ENCODE measurements around the gene SPP1.
"Not testable (repeated sequence)": the region's sequence is repeated elsewhere in the genome, so short reads cannot be mapped to it uniquely, and the experiment has no call there.

The SPP1 gene

DNA sequence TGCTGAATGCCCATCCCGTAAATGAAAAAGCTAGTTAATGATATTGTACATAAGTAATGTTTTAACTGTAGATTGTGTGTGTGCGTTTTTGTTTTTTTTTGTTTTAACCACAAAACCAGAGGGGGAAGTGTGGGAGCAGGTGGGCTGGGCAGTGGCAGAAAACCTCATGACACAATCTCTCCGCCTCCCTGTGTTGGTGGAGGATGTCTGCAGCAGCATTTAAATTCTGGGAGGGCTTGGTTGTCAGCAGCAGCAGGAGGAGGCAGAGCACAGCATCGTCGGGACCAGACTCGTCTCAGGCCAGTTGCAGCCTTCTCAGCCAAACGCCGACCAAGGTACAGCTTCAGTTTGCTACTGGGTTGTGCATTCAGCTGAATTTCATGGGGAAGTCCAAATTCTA is at the start of gene SPP1:
Gene SPP1, plus strand, starts transcription at position 249 of the 400 bp plus-strand sequence. CDS start 1,182 bp downstream, outside the sequence.
- DNase-seq, result no peak

DNA sequence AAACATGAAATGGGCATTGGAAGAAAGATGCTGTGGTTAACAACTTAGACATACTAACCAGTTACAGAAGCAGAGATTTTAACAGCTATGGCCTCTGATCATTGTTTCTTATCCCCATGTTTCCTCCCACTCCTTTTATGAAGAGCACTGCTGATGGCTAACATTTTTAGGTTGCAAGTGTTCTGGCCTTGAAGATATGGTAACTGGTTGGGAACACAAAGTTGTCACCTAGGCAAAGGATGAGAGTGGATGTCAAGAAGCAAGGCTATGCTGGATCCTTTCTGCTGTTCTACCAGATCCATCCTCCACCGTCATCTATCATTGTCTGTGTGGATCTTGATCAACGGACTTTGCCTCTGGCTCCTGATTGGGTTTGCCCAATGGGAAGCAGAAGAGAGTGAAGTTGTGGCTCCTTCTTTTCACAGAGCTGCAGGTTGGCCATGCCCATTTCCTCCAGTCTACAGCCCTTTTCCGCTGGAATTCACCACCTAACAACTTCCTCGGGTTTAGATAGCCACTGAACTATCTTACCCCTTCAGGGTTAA is 48.9 kb upstream of the SPP1 start:
- DNase-seq, result no peak

DNA sequence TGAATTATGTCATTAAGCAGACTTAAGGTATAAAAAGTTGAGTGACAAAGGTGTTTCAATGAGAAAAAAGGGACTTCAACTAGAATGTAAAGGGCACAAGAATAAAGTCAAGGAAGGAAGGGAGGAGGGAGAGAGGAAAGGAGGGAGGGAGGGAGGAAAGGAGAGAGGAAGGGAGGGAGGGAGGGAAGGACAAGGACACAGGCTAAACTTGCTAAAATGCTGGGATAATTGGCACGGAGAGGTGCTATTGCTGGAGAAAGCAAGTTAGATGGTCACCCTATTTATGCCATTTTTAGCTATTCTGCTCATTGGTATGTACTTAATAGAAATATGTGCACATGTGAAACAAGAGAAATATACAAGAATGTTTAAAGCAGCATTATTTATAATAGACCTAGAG is 44.9 kb upstream of the SPP1 start:
- DNase-seq, result no peak

DNA sequence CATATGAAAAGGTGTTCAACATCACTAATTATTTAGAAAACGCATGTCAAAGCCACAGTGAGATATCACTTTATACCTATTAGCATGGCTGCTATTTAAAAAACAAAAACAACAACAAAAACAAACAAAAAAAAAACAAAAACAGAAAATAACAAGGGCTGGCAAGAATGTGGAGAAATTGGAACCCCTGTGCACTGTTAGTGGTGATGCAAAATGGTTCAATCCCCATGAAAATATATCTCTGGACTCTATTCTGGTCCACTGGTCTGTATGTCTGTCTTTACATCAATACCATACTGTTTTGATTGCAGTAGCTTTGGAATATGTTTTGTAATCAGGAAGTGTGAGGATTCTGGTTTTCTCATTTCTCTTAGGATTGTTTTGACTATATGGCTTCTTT is 43.6 kb upstream of the SPP1 start:
- DNase-seq, result no peak

DNA sequence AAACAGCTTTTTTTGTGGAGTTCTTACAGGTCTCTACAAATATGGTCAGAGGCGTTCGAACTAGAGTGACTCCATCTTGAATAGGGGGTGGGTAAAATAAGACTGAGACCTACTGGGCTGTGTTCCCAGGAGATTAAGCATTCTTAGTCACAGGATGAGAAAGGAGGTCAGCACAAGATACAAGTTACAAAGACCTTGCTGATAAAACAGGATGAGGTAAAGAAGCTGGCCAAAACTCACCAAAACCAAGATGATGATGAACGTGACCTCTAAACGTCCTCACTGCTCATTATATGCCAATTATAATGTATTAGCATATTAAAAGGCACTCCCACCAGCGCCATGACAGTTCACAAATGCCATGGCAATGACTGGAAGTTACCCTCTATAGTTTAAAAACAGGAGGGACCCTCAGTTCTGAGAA is 42.8 kb upstream of the SPP1 start:
- no peak for DNase-seq

DNA sequence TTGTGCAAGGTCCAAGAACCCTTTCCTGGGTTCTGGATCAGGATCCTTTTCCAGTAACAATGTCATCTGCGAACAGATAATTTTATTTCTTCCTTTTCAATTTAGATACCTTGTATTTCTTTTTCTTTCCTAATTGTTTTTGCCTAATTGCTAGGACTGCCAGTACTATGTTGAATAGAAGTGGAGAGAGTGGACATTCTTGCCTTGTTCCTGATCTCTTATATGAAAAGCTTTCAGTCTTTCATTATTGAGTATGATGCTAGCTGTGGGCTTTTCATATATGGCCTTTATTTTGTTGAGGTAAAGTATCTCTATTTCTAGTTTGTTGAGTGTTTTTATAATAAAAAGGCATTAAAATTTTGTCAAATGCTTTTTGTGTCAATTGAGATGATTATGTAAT is 42.2 kb upstream of the SPP1 start:
- no peak for DNase-seq

DNA sequence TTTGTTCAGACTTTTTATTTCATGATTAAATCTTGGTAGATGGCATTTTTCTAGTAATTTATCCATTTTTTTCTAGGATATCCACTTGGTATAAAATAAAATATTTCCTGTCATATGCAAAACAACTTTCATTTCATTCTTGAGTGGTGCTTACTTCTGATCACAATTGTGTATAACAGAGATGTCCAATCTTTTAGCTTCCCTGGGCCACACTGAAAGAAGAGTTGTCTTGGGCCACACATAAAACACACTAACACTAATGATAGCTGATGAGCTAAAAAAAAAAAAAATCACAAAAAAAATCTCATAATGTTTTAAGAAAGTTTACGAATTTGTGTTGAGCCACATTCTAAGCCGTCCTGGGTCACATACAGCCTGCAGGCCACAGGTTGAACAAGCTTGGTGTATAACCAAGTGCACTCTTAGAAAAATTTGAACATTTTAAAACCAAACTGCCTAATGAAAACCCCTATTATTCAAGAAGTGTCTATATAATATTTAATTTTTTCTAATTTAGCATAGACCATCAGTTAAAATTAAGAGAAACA is 41.3 kb upstream of the SPP1 start:
- DNase-seq, result no peak

DNA sequence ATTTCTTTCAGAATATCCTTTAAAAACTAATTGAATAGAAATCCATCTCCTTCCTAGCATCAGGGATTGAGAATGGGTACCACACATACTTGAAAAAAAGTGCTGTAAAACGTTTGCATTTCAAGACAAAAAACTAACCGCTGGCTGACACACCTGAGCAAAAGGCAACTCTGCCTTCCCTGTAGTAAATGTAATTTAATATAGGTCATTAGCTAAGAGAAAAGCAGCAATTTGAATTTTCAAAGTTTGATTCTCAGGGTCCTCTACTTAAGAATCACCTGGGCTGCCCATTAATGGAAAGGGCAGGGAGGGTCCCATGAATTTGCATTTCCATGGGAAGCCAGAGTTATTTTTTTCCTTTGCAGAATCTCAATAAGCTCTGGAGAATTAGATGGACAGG is 40.5 kb upstream of the SPP1 start:
- no peak for DNase-seq

DNA sequence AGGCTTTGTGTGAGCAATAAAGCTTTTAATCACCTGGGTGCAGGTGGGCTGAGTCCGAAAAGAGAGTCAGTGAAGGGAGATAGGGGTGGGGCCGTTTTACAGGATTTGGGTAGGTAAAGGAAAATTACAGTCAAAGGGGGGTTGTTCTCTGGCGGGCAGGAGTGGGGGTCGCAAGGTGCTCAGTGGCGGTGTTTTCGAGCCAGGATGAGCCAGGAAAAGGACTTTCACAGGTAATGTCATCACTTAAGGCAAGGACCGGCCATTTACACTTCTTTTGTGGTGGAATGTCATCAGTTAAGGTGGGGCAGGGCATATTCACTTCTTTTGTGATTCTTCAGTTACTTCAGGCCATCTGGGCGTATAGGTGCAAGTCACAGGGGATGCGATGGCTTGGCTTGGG is 39.6 kb upstream of the SPP1 start:
- not testable (repeated sequence) for DNase-seq

DNA sequence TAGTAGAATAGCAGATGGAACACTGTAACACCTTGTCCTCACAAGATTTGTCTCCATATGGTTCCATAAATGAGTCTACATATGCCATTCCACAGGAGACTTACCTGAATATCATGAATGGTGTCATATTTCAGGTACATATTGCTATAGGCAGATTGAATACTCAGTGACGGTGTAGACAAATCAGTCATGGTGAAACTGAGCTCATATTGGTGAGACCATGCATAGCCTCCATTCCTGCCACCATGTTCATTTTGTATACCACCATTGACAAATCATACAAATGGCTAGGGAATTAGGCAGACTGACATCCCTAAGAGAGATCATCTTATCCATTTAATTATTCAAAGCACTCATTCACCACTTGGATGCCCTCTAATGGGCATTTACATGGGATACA is 38.0 kb upstream of the SPP1 start:
- DNase-seq, result no peak

DNA sequence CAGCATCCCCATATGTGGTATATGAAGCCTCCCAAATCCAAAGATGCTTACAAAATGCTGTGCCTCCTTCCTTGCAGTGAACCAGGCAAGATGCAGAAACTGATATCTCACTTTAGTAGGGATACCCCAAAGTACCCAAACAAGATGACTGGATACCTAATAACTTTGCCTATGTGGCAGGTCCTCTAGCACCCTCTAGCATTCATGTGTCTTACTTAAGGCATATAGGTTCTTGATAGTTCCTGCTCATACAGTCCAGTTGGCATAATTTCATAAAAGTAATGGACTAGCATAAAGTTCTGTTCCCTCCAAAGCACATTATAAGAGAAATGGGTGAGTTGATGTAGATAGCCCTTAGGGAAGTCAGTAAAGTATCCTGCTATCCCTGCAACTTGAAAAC is 36.8 kb upstream of the SPP1 start:
- DNase-seq, result no peak

DNA sequence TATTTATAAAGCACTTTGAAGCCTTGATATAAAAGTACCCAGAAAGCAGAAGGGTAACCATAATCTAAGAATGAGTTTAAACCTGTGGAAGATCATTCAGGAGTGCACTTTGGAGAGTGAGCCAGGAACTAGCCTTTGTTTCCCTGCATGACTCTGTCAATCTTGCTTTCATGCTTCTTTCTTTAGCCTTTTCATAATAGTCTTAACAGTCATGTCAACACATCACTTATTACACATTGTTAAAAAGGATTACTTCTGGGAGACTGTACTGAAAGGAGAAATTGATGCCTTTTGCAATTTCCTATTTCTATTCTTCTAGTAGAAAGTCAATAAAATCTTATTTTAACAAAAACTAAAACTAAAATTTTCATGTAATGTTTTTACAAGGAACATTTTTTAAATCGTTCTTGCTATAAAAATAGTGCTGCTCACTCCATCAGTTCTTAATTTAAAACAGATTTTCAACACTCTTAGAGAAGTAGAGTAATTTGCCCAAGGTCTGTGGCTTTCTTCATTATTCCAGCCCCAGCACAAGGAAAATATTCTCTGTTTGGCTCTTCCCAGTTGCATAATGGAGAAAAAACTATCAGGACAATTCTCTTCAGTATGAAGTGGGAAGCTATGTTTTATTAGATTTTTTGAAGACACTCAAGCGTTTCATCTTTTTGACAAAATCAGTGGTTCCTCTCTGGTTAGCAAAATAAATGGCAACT is 35.4 kb upstream of the SPP1 start:
- DNase-seq, result no peak

DNA sequence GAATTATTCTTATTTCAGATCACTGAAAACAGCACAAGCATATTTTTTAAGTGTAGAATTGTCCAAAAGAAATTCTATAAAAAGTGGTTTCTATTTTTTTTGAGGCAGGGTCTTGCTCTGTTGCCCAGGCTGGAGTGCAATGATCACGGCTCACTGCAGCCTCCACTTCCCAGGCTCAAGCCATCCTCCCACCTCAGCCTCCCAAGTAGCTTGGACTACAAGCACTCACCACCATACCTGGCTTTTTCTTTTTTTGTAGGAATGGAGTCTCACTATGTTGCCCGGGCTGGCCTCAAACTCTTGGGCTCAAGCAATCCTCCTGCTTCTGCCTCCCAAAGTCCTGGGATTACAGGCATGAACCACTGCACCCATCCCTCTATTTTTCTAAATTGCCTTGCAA is 34.7 kb upstream of the SPP1 start:
- DNase-seq, result not testable (repeated sequence)

DNA sequence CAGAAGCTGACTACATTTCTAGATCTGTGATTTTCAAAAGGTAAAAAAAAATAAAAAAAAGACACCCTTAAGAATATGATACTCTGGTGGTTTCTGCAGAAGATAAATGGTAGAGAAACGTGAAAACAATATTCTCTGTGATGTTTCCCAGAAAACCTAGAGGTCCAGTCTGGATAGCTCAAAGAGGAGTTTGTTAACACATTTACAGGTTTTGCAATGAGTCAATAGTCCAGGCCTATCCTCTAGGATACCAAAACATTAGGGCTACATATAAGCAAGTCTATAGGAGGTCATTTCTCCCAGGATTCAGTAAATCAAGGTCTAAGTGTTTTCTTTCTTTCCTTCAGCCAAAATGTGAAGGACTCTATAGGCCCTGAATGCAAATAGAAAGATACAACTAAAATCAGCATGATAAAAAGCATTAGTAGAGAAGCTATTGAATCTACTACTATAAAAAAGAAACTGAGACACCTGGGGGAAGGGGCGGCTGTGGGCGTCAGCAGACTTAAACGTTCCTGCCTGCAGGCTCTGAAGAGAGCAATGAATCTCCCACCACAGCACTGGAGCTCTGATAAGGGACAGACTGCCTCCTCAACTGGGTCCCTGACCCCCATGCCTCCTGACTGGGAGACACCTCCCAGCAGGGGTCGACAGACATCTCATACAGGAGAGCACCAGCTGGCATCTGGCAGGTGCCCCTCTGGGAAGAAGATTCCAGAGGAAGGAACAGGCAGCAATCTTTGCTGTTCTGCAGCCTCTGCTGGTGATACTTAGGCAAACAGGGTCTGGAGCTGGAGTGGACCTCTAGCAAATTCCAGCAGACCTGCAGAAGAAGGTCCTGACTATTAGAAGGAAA is 33.7 kb upstream of the SPP1 start:
- no peak for DNase-seq

DNA sequence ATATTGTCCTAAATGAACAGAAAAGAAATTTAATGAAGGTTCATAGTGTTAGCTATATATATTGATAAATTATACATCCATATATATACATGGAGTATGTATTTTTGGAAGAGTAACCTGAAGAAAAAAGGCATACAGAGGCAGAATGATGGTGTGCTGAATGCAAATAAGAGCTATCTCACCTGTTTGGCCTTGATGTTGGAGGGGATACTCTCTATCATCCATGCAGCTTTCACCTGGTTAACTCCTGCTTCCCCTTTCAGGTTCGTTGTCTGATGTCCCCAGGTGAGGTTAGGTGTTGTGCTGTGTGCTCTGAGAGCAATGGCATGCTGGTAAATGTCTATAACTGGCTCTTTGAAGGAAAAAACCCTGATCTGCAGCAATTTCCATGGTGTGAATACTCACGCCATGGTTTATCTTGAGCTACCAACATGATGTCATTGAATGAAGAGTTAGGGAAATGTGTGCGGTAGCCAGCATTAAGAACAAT is 31.8 kb upstream of the SPP1 start:
- DNase-seq, result no peak

DNA sequence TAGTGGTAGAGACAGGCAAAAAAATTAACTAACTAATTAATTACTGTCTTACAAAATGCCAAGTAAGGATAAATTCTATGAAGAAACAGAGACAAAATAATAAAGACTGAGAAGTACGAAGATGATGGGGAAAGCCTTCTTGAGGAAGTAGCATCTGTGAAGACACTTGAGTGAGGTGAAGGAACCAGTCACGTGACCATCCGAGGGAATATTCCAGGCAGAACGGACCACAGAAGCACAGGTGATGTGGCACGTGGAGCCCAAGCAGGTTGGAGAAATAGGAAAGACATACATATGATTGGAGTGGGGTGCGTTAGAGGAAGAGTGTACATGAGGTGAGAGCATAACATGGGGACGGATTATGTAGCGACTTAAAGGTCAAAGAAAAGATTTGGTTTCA is 30.5 kb upstream of the SPP1 start:
- DNase-seq, result no peak

DNA sequence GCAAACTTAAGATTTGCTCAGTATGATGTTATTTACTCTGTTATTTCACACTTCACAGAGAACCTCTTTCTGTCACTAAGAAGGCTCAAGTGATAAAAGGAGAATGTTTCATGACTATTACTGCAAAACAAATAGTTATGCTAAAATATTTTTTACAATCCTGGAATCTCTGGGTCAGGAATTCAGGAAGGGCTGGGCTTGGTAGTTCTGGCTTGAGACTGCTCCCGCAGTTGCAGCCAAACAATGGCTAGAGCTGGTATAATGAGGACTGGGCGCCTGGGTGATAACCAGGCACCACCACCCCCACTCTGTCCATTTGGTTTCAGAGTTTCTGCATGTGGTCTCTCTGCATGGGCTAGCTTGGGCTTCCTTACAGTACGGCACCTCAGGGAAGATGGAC is 28.7 kb upstream of the SPP1 start:
- DNase-seq, result no peak

DNA sequence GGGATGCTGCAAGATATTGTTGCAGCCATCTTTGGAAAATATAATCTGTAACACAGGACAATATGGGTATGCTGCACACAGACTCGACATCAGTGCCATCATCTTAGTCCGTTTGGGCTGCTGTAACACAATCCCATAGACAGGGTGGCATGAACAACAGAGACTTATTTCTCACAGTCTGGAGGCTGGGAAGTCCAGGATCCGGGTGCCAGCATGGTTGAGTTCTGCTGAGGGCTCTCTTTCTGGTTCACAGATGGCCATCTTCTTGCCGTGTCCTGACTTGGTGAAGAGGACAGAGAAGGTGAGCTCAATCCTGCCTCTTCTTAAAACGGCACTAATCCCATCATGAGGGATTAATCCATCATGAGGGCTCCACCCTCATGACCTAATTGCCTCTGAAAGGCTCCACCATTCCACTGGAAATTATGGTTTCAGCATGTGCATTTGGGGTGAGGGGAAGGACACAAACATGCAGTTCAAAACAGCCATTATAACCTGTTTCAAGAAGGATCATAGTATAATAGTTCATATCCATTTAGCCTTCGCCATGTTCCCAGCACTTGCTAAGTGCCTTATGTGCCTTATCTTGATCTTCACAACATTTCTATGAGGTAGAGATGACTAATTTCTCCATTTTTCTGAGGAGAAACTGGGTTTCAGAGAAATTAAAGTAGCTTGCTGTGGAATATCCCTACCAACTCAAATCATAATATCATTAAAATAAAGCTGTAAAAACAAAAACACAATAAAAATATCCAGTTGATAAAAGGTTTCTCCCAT is 27.9 kb upstream of the SPP1 start:
- DNase-seq, result no peak

DNA sequence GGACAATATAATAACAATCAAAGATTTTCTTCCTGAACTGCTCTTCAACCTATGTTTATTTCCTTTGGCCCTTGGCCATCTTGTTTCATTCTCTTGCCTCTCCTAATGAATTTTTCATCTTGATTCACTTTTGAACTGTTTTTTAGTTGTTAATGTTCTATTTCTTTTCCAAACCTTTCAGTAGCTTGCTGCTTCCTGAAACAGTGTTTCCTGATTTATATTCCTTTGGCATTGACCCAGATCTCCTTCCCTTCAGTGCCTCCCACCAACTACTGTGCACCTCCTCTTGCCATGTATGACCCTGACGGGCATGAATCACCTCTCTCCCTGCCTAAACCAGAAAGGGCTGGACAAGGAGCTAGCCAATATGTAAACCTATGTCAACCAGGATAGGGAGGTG is 25.6 kb upstream of the SPP1 start:
- no peak for DNase-seq

DNA sequence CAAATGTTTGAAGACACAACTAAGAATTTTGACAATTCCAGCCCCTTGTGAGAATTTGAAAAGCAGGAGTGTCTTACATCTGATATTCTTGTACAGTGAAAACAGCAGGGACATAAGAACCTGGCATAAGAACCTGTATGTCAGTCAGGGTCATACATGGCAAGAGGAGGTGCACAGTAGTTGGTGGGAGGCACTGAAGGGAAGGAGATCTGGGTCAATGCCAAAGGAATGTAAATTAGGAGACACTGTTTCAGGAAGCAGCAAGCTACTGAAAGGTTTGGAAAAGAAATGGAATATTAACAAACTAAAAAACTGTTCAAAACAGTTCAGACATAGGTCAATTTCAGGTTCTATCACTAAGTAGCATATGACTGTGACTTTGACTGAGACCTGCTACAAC is 25.0 kb upstream of the SPP1 start:
- DNase-seq, result no peak

DNA sequence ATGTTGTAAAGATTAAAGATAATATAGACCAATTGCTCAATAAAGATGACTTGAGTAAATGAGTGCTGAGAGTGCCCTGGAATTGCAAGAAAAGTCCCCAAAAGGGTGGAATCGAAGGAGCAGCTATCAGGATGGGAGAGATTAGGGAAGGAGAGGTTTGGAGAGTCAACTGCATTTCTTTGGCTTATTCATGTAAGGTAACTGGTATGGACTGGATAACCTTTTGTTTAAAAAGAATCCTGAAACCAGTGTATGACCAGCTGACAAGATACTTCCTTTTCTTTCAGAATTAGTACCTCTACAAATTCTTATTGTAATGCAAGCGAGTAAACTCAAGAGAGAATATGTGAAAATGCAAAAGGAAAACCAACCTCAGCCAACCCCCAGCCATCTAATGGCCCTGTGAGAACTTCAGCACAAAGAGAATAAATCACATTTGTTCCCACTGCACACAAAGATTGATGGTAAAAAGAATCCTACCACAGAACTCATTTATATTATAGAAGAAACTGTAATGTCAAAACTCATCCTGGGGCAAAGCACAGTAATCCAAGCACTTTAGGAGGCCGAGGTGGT is 24.5 kb upstream of the SPP1 start:
- DNase-seq, result no peak

DNA sequence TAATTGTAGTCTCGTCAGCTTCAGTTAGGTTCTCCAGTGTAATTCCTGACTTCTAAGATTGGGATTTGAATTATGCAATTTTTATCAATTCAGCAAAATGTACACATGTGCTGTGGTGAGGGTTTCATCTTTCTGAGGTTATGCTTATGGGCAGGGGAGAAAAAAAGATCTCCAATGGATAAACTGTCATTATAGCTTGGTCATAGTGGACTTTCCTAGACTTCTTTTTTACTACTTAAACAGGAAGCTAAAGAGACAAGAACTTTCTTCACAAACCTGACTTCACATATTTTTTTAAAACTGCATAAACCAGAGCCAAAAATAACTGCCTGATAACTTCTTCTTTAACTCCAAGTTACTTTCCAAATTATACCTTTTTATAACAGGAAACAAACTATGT is 21.7 kb upstream of the SPP1 start:
- DNase-seq, result no peak

DNA sequence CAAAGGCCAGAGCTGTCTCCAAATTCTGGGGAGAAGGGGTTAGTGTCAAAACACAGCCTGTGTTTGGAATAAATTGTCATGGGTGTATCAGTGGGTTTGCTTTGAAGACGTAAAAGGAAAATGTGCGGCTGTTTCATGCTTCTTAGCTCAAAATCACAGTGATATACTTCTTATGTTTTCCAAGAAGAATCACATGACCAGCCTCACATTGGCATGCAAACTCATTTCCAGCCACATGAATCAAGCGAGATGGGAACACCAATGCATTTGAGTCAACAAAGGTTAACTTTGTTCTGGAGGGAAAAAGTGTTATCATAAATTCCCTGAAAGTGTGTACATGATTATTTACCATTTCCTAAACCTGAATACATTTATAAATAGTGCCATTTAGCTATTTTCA is 19.0 kb upstream of the SPP1 start:
- DNase-seq, result no peak
